CD4-positive, alpha-beta T cell treated with Interleukin-4 for 4 hours (primary cell): ENCODE measurements around the gene KRTAP20-4.

Experiments used
- DNase-seq: peaks from one replicate; pipeline ENCODE4 v3.0.0-alpha.2; 2020

Gene KRTAP20-4

GRCh38 chr21:30668776-30669175, 48.3 kb downstream of the KRTAP20-4 start:
- DNase-seq = no peak
